GM18520 (cell line): Measurements from ENCODE around the gene SLIT1.
"Not testable (repeated sequence)": the region's sequence is repeated elsewhere in the genome, so short reads cannot be mapped to it uniquely, and the experiment has no call there.

Source experiments
- ATAC-seq: cut with Tn5 transposase; IDR thresholded peaks from one replicate; pipeline ENCODE4 v1.9.1; 2021; ENCODE audit not compliant: unreplicated experiment

The SLIT1 gene

DNA sequence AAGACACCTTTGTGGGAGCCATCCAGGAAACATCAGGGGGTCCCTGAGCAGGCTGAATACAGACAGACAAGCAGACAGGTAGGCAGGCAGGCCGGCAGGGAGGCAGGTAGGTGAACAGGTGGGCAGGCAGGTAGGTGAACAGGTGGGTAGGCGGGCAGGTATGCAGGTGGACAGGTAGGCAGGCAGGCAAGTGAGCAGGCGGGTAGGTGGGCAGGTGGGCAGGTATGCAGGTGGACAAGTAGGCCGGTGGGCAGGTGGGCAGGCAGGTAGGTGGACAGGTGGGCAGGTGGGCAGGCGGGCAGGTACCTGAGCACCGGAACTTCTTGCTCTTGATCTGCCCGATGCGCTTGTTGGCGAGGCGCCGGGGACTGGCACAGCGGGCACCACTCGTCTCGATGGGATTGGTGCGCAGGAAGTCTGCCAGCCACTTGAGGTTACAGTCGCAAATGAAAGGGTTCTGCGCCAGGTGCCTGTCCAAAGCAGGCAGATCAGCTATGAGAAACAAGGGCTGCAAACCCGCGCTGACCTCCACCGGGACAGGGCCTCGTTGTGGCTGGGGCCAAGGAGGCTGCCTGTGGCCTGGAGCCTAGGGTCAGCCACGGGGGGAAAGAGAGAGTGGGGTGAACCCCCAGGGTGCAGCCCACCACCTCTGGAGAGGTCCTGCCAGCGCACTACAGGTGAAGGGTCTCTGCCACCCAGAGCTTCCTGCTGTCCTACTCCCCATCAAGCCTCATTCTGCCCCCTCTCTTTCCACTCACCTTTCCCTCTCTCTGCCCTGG is 136.9 kb downstream of the SLIT1 start:
- ATAC-seq, result no peak

DNA sequence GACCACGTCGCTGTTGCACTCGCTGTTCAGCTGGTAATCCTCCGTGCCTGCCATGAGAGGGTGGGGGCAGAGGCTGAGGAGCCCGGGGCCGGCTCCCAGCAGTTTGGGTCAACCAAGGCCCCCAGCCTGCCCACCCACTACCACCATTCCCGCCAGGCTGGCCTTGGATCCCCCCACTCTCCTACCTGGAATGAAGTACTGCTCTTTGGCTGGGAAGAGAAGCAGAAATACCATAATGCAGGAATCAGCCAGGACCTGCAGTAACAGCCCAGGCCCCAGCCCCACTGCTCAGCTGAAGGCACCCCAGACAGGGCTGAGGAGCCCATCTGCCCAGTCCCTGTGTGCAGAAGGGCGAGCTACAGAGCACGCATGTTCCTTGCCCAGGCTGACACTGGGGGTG is 138.0 kb downstream of the SLIT1 start:
- no peak for ATAC-seq

DNA sequence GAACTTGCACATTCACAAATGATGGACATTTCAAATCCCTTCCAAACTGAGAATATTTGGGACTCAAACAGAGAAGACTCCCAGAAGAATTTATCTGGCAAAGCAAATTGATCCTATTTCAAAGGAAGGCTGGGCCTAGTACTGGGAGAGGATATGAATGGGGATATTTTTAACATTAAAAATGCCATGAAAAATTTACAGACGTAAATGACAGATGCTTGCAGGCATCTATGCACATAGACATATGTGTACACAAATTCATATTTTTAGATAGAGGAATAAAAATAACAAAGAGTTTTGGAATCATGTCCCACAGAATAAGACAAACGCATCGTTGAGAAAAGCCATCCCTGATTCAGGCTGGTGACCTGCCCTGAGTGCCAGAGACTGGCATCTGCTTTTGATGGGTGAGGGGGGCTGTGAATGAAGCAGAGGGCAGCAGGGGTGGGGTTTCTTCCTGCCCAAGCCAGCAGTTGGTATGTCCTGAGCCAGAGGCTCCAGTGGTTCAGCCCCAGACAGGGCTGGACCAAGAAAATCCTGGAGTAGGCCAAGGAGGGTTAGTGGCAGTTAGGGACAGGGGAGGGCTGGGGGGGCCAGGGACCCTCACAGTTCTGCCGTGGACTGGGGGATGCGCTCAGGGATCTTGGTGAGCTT is 138.5 kb downstream of the SLIT1 start:
- no peak for ATAC-seq

DNA sequence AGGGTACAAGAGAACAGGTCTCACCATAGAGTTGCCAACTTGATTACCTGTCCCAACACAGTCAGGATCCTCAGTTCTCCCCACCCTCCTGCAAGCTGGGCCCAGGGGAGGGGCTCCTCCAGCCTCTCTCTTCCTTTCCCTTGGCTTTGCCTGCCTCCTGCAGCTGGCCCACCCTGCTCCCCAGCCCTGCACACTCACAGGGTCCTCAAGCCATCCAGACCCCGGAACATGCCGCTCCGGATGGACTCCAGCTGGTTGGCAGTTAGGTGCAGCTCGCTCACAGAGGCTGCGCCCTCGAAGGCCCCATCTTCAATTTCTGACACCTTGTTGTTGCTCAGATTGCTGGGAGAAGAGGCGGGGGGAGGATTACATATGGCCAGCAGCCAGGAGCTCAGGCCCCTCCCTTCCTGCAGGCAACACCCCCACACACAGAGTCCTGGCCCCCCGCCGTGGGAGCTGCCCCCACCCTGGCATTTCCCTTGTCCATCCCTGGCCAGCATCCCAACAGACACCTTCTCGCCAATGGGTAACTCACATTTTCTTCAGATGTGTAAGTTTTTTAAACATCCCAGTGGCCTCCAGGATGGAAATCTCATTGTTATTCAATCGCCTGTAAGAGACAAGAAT is 139.2 kb downstream of the SLIT1 start:
- no peak for ATAC-seq

DNA sequence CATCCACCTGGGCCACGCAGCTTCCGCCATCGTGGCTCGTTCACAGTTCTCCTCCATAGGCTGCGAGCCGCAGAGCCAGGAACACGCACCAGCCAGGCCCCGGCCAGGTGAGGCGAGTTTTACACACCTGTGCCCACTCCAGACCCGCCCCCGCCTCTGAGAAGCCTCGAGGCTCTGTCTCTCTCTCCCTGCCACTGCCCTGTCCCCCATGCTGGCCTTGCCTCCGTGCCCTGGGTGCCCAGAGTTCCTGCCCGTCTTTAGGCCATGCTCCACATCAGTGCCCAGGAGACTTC is 142.2 kb downstream of the SLIT1 start:
- no peak for ATAC-seq

GRCh38 chr10:97042716-97043562 is 142.8 kb downstream of the SLIT1 start:
- ATAC-seq, result no peak

GRCh38 chr10:97042081-97042480 is 143.7 kb downstream of the SLIT1 start:
- ATAC-seq, result no peak

GRCh38 chr10:97040706-97041105 is 145.1 kb downstream of the SLIT1 start:
- no peak for ATAC-seq

- ATAC-seq, result no peak
Measured at GRCh38 chr10:97040248-97040584, 145.5 kb downstream of the SLIT1 start.

DNA sequence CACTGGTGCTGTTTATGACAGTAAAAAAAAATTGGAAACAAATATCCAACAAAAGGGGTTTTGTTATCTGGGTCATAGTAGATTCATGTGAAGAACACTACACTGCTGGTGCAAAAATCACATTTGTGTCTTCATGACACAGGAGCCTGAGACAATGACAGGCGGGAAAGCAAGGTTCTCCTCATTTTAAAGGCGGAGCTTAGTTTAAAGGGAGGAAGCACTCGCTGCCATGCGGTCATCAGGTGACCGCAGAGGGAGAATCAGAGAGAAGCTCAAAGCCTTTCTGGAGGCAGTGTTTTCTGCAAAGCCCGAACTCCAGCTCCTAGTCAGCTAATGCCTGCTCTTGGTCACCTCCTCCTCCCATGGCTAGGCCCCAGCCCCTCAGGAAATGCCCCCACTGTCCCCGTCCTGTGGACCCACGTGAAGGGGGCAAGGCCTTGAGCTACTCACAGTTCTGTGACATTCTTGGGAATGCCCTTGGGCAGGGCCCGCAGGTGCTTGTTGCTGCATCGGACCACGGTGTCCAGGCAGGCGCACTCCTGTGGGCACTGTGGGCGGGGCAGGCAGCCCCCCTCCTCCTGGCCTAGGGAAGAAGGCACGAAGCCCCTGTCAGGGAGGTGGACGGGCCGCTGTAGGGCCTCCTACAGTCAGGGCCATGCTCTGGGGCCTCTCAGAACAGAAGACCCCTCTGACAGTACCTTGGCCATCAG is 146.1 kb downstream of the SLIT1 start:
- no peak for ATAC-seq

DNA sequence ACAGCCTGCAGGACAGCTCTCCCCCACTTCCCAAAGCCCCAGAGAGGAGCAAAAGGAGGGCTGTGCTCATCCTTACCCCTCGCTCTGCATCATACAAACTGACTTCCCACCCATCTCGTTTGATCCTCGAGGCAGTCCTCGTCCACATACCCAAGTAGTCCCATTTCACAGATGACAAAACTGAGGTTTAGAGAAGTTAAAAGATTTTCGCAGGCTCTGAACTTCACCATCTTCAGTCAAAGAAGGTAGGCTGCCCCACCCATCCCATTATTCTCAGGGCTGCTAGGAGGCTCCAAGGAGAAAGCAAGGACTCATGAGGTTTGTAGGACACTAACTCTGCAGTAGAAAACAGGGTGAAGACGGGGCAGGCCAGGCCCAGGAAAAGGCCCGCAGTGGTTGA is 147.1 kb downstream of the SLIT1 start:
- ATAC-seq, result no peak

- ATAC-seq, result peak; percentile 43
Measured at GRCh38 chr10:97037365-97038361, 148.1 kb downstream of the SLIT1 start.

DNA sequence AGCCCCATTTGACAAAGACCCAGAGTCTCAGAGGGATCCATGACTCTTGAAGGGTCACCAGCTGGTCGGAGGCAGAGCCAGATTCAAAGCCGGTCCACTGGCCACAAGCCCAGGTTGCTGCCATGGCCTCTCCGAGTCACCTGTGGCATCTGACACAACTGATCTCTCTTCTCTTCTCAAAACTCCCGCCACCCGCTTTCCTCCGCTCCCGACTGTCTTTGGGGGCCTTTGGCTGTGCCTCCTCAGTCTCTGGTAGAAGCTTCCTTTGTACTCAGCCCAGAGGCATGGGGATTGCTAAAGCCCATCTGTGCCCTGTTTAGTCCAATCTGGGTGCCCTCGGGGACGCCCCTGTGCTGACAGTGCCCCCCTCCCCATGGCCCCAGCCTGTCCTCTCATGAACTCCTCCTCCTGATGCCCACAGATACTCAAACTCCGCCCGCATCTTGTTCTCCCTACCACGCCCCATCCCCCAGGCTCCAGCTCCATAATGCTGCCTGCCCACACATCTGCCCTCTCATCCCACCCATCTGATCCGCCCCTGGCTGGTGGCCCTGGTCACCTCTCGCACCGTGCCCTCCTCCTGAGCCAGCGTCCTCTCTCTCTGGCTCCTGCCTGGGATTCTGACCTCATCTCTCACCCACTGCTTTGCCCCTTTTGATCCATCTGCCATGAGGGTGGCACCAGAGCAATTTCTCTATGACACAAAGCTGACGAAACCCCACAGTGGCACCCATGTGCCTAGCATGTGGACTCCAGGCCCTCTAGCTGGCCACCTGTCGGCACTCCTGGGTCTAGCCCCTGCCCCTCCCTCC is 150.6 kb downstream of the SLIT1 start:
- ATAC-seq, result no peak

DNA sequence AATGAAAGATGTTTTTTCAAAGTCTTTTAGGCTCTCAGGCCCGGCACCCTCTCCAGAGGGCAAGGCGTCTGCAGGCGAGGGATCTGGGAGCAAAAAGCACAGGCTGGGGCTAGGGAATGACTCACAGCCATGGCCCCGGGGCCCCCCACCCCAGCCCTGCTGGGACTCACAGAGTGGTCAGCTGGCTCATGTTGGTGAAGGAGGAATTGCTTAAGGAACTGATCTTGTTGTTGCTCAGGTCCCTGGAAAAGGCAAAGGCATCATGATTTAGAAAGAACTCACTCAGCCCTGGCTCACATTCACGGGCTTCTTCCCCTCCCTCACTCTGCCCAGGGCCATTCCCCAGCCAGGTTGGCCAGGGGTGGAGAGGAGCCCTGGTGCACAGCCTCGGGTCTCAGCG is 151.5 kb downstream of the SLIT1 start:
- no peak for ATAC-seq

DNA sequence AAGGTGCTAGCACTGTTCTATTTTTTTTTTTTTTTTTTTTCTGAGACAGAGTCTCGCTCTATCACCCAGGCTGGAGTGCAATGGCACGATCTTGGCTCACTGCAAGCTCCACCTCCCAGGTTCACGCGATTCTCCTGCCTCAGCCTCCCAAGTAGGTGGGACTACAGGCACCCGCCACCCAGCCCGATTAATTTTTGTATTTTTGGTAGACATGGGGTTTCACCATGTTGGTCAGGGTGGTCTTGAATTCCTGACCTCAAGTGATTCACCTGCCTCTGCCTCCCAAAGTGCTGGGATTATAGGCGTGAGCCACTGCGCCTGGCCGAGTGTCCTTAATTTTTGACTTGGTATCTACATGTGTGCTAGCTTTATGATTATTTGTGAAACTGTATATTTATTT is 151.9 kb downstream of the SLIT1 start:
- ATAC-seq, result not testable (repeated sequence)

GRCh38 chr10:97032624-97033023 is 153.1 kb downstream of the SLIT1 start:
- ATAC-seq, result no peak

- ATAC-seq, result no peak
Measured at GRCh38 chr10:97031459-97031858, 154.3 kb downstream of the SLIT1 start.

DNA sequence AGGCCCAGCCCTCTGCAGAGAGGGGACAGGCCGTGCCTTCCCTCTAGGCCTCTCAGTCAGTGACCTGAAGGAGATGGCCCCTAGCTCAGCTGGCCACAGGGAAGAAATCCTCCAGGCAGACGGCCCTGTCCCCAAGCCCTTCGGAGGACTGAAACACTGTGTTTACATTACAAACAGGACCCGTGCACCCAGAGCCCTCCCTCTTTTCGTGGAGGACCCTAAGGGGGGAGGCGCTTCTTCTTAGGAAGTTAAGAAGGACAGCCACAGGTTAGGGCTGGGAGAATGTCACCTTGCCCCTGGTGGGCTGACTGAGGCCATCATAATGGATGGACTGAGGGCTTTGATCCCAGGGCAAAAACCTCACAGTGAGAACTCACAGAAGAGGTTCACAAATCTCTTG is 154.9 kb downstream of the SLIT1 start:
- no peak for ATAC-seq

DNA sequence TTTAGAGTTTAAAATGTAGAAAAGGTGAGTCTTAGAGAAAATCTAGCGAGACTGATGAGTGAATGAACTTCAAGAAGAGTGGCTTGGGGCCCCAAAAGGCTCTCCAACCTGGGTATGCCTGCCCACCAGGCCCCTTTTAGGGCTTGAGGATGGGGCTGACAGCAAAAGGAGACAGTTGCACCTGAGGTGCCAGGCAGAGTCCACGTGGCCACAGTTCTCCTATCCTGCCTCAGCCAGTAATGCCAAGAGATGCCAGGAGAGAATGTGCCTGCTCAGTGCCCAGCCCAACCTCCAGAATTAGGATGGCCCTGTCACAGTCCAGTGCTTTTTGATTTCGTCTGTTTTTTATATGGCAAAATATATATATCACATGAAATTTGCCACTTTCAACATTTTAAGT is 156.5 kb downstream of the SLIT1 start:
- no peak for ATAC-seq
